Measurements from ENCODE around the gene FBLN5. TPM values are rescaled to one million over a fixed set of nuclear protein-coding genes. Genes with fewer than 3 reads are reported as not detected.

Gene FBLN5
- polyA plus RNA-seq, 4 donors: 161 to 185 (median 168) TPM

- peak; percentile 29 to 58 (median 50) for DNase-seq (ENCODE audit: low read depth in 4 of 4, low spot score in 3 of 4)
Measured at GRCh38 chr14:91835920-91836843, 111.3 kb downstream of the FBLN5 start.

- no peak for DNase-seq (ENCODE audit: low read depth in 4 of 4, low spot score in 3 of 4)
Measured at GRCh38 chr14:91835197-91835919, 112.1 kb downstream of the FBLN5 start.

GRCh38 chr14:91834571-91834970 is 112.9 kb downstream of the FBLN5 start:
- no peak for DNase-seq (ENCODE audit: low read depth in 4 of 4, low spot score in 3 of 4)

- DNase-seq (ENCODE audit: low read depth in 4 of 4, low spot score in 3 of 4): no peak
Measured at GRCh38 chr14:91831337-91831736, 116.2 kb downstream of the FBLN5 start.

- no peak for DNase-seq (ENCODE audit: low read depth in 4 of 4, low spot score in 3 of 4)
Measured at GRCh38 chr14:91830777-91831176, 116.7 kb downstream of the FBLN5 start.

GRCh38 chr14:91829511-91829910 is 118.0 kb downstream of the FBLN5 start:
- DNase-seq (ENCODE audit: low read depth in 4 of 4, low spot score in 3 of 4): no peak

- DNase-seq (ENCODE audit: low read depth in 4 of 4, low spot score in 3 of 4): no peak
Measured at GRCh38 chr14:91827746-91828145, 119.7 kb downstream of the FBLN5 start.

Other genes starting within 250 kb of the FBLN5 start
- under 1 TPM; 0.36 to 0.87 (median 0.62) TPM for gene CATSPERB, start 215.6 kb downstream of the FBLN5 start, polyA plus RNA-seq (ENCODE audit: insufficient read length in 4 of 4)
- 10 to 100 TPM; 12.0 to 19.8 (median 13.6) TPM for gene TC2N, start 80.2 kb downstream of the FBLN5 start, polyA plus RNA-seq (ENCODE audit: insufficient read length in 4 of 4)
- gene TRIP11, start 92.4 kb upstream of the FBLN5 start, polyA plus RNA-seq (ENCODE audit: insufficient read length in 4 of 4): 10 to 100 TPM; 31.1 to 40.3 (median 39.2) TPM
- 10 to 100 TPM; 21.6 to 28.6 (median 25.3) TPM for gene ATXN3, start 158.9 kb upstream of the FBLN5 start, polyA plus RNA-seq (ENCODE audit: insufficient read length in 4 of 4)
- 100 to 1,000 TPM; 168 to 194 (median 175) TPM for gene NDUFB1, start 174.0 kb upstream of the FBLN5 start, polyA plus RNA-seq (ENCODE audit: insufficient read length in 4 of 4)
- gene CPSF2, start 174.3 kb upstream of the FBLN5 start, polyA plus RNA-seq (ENCODE audit: insufficient read length in 4 of 4): 10 to 100 TPM; 54.1 to 68.4 (median 66.0) TPM

Data from right renal pelvis (tissue), 4 donors.